DND-41 (cell line): Measurements from ENCODE around the gene SCN5A.

ENCODE experiments used
- ATAC-seq: fragments of 200-7000 bp; cut with Tn5 transposase; 3 replicates; pipeline ENCODE4 v1.9.1; 2021; ENCODE audit warnings: low read depth; ENCODE audit not compliant: insufficient read depth
- DNase-seq: peaks from one replicate; pipeline ENCODE4 v3.0.0-alpha.2; 2020
- H2AFZ ChIP-seq: 2 replicates; pipeline ENCODE4 v1.6.0; 2012; ENCODE audit warnings: low read depth, low read length
- H3K27ac ChIP-seq: 2 replicates; pipeline ENCODE4 v1.5.1; 2012; ENCODE audit warnings: low read length, inconsistent platforms
- H3K27me3 ChIP-seq: fragments of 200-600 bp; sonication (generic); 2 replicates; pipeline ENCODE4 v1.6.0; 2012; ENCODE audit warnings: low read length, mild to moderate bottlenecking, inconsistent platforms; ENCODE audit not compliant: insufficient read depth, poor library complexity
- H3K36me3 ChIP-seq: 2 replicates; pipeline ENCODE4 v1.5.1; 2012; ENCODE audit warnings: low read length, inconsistent platforms; ENCODE audit not compliant: insufficient read depth
- H3K4me1 ChIP-seq: 2 replicates; pipeline ENCODE4 v1.5.1; 2012; ENCODE audit warnings: mild to moderate bottlenecking, low read length; ENCODE audit not compliant: insufficient read depth
- H3K4me2 ChIP-seq: 2 replicates; pipeline ENCODE4 v1.6.0; 2012; ENCODE audit warnings: mild to moderate bottlenecking, moderate library complexity, low read length, inconsistent platforms; ENCODE audit not compliant: insufficient read depth
- H3K4me3 ChIP-seq, 2 experiments: fragments of 200-600 bp in 1 of 2; shearing (Covaris generic) in 1 of 2; 2 replicates each; pipeline ENCODE4 v1.5.1; 2012 to 2016; ENCODE audit warnings: inconsistent platforms in 2 of 2, low read length in 2 of 2, mild to moderate bottlenecking in 2 of 2, low read depth in 1 of 2, moderate library complexity in 1 of 2
- H3K79me2 ChIP-seq: 2 replicates; pipeline ENCODE4 v1.6.0; 2012; ENCODE audit warnings: low read length, inconsistent platforms; ENCODE audit not compliant: insufficient read depth
- H3K9ac ChIP-seq: 2 replicates; pipeline ENCODE4 v1.6.0; 2012; ENCODE audit warnings: low read depth, mild to moderate bottlenecking, inconsistent platforms, low read length, moderate library complexity
- H3K9me3 ChIP-seq: 2 replicates; pipeline ENCODE4 v1.5.1; 2012; ENCODE audit warnings: low read length, moderate library complexity, mild to moderate bottlenecking, inconsistent platforms; ENCODE audit not compliant: insufficient read depth, severe bottlenecking
- H4K20me1 ChIP-seq: 2 replicates; pipeline ENCODE4 v1.6.0; 2012; ENCODE audit warnings: low read length; ENCODE audit not compliant: insufficient read depth
- CTCF ChIP-seq: IDR thresholded peaks from 2 replicates; pipeline ENCODE4 v1.5.1; 2012; ENCODE audit warnings: borderline replicate concordance, low read length, moderate library complexity, mild to moderate bottlenecking; ENCODE audit not compliant: poor library complexity, severe bottlenecking; ENCODE audit errors: extremely low read depth
- EZH2 ChIP-seq: IDR thresholded peaks from 3 replicates; pipeline ENCODE4 v1.6.1; 2012; ENCODE audit warnings: borderline replicate concordance, low read depth, mild to moderate bottlenecking, moderate library complexity, low read length, inconsistent platforms; ENCODE audit not compliant: severe bottlenecking

The SCN5A gene

GRCh38 chr3:38600551-38600950 is 48.9 kb downstream of the SCN5A start:
- no peaks in the 10 kb centered on the region for H3K4me1 ChIP-seq
- H3K27ac ChIP-seq, result no peak overlapping the region
- H3K4me2 ChIP-seq, result no peak overlapping the region
- no peaks in the 10 kb centered on the region for H3K79me2 ChIP-seq
- H4K20me1 ChIP-seq, result no peaks in the 10 kb centered on the region
- H3K36me3 ChIP-seq, result no peaks in the 10 kb centered on the region
- no peaks in the 10 kb centered on the region for H3K9me3 ChIP-seq
- H3K4me3 ChIP-seq, result no peak overlapping the region
- ATAC-seq (no peak), DNase-seq (no peak)
- H3K27me3 ChIP-seq, result no peaks in the 10 kb centered on the region
- no peak for TF ChIP-seq CTCF
- no peak overlapping the region for H2AFZ ChIP-seq
- H3K9ac ChIP-seq, result no peak overlapping the region

GRCh38 chr3:38599886-38600285 is 49.6 kb downstream of the SCN5A start:
- Histone ChIP-seq H3K27me3 (no peaks in the 10 kb centered on the region), H2AFZ (no peak overlapping the region), H3K4me2 (no peak overlapping the region), H4K20me1 (no peaks in the 10 kb centered on the region), H3K9ac (no peak overlapping the region), H3K79me2 (no peaks in the 10 kb centered on the region), H3K27ac (no peak overlapping the region), H3K4me1 (no peaks in the 10 kb centered on the region), H3K36me3 (no peaks in the 10 kb centered on the region), H3K9me3 (no peaks in the 10 kb centered on the region), H3K4me3 (no peak overlapping the region)
- no peak for ATAC-seq
- TF ChIP-seq EZH2 (no peak), CTCF (no peak)
- DNase-seq, result no peak

- no peak overlapping the region for H3K9ac ChIP-seq
- DNase-seq, result no peak
- no peak overlapping the region for H3K4me2 ChIP-seq
- H3K4me1 ChIP-seq, result no peaks in the 10 kb centered on the region
- H3K36me3 ChIP-seq, result no peaks in the 10 kb centered on the region
- H3K9me3 ChIP-seq, result no peaks in the 10 kb centered on the region
- no peaks in the 10 kb centered on the region for H3K79me2 ChIP-seq
- H4K20me1 ChIP-seq, result no peaks in the 10 kb centered on the region
- H3K27me3 ChIP-seq, result no peaks in the 10 kb centered on the region
- no peak overlapping the region for H3K4me3 ChIP-seq
- no peak for ATAC-seq
- H2AFZ ChIP-seq, result no peak overlapping the region
- no peak overlapping the region for H3K27ac ChIP-seq
- TF ChIP-seq CTCF, result no peak
- no peak for TF ChIP-seq EZH2
These were observed 50.7 kb downstream of the SCN5A start for GRCh38 chr3:38598791-38599190.

- Histone ChIP-seq H3K9ac (no peak overlapping the region), H3K36me3 (no peaks in the 10 kb centered on the region), H3K27ac (no peak overlapping the region), H3K4me1 (no peaks in the 10 kb centered on the region), H3K4me3 (no peak overlapping the region), H3K27me3 (peaks cover under 1% of the 10 kb centered on the region), H3K79me2 (no peaks in the 10 kb centered on the region), H3K9me3 (no peaks in the 10 kb centered on the region), H4K20me1 (no peaks in the 10 kb centered on the region), H3K4me2 (no peak overlapping the region), H2AFZ (no peak overlapping the region)
- no peak for TF ChIP-seq EZH2
- no peak for TF ChIP-seq CTCF
- ATAC-seq (no peak), DNase-seq (no peak)
These were observed 51.9 kb downstream of the SCN5A start for GRCh38 chr3:38597502-38598060.
